Measurements from ENCODE around the gene MAFG.

DNA sequence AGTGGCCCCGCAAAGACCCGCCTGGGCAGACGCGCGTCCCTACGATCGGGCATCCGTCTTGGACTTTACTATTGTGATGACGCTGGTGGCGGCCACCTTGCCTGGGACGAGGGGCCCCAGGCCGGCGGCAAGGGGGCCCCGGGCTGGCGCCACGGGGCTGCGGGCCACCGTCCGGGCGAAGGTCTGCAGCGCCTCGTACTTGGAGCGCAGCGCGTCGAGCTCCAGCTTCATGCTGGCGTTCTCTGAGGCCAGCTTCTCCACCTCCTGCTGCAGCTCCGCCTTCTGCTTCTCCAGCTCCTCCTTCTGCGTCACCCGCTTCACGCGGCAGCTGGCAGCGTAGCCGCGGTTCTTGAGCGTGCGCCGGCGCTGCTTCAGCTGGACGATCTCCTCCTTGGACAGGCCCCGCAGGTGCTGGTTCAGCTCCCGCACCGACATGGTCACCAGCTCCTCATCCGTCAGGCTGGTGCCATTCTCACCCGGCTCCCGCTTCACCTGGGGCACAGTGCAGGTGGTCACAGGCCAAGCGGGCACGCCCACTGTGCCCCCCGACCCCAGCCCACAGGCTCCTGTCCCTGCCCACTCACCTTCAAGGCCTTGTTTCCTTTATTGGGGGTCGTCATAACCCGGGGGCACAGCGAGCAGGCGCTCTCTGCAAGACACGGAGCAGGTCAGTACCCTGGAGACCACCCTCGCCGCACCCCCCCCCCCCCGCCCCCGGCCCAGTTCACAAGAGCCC is 4.8 kb downstream of the MAFG start:
- TF ChIP-seq, protein P1, sequence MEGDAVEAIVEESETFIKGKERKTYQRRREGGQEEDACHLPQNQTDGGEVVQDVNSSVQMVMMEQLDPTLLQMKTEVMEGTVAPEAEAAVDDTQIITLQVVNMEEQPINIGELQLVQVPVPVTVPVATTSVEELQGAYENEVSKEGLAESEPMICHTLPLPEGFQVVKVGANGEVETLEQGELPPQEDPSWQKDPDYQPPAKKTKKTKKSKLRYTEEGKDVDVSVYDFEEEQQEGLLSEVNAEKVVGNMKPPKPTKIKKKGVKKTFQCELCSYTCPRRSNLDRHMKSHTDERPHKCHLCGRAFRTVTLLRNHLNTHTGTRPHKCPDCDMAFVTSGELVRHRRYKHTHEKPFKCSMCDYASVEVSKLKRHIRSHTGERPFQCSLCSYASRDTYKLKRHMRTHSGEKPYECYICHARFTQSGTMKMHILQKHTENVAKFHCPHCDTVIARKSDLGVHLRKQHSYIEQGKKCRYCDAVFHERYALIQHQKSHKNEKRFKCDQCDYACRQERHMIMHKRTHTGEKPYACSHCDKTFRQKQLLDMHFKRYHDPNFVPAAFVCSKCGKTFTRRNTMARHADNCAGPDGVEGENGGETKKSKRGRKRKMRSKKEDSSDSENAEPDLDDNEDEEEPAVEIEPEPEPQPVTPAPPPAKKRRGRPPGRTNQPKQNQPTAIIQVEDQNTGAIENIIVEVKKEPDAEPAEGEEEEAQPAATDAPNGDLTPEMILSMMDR (IDR thresholded peaks at IDR 0.05): no peak
- TF ChIP-seq EZH2 (IDR thresholded peaks at IDR 0.05): no peak
- TF ChIP-seq EZH2phosphoT487 (IDR thresholded peaks at IDR 0.05): no peak
